ENCODE measurements around the gene NR6A1.
"Not testable (repeated sequence)": the region's sequence is repeated elsewhere in the genome, so short reads cannot be mapped to it uniquely, and the experiment has no call there.

NR6A1 gene

DNA sequence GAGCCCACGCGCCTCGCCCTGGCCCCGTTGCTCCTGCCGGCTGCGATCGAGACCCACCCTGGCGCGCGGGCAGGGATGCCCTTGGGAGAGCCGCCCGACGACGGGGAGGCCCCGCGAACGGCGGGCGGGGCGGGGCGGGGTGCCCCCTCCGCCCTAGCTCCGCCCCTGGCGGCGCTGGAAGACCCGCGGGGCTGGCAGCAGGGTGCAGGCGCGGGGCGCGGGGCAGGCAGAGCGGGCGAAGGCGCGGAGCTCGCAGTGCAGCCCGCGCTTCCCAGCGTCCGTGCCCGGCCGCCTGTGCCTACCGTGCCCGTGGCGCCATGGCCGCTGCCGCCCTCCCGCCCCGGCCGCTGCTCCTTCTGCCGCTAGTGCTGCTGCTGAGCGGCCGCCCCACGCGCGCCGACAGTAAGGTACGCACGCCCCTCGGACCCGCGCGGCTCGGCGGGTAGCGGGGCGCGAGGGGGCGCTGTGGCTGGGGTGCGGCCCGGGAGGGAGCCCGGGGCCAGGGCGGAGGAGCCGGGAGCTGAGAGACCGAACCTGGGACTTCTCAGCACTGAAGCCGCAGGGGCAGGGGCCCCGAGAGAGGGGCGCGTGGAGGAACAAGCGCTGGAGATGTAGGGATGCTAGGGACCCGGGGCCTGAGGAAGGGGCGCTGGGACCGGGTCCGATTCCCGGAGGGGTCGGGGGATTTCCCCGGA lies 6.0 kb upstream of the NR6A1 start, which contains the start of gene OLFML2A:
Gene OLFML2A, plus strand, starts transcription at position 180 of the 695 bp plus-strand sequence. Its CDS starts 138 bp downstream, at position 318.
- no peak for DNase-seq (ENCODE audit: low read depth)

DNA sequence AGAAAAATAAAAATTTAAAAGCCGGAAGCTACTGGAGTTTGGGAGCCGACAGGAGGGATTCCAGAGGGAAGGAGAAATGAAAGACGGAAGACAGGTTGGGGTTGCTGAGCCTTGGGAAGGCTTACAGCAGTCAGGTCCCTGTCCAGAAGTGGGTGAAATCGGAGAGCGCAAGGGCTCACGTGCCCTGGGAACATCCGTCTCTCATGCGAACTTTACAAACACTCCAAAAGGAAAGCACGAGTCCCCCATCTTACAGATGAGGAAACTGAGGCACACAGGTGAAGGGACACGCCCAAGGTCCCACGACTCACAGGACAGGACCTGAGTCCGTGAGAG lies 5.5 kb upstream of the NR6A1 start:
- no peak for DNase-seq (ENCODE audit: low read depth)

DNA sequence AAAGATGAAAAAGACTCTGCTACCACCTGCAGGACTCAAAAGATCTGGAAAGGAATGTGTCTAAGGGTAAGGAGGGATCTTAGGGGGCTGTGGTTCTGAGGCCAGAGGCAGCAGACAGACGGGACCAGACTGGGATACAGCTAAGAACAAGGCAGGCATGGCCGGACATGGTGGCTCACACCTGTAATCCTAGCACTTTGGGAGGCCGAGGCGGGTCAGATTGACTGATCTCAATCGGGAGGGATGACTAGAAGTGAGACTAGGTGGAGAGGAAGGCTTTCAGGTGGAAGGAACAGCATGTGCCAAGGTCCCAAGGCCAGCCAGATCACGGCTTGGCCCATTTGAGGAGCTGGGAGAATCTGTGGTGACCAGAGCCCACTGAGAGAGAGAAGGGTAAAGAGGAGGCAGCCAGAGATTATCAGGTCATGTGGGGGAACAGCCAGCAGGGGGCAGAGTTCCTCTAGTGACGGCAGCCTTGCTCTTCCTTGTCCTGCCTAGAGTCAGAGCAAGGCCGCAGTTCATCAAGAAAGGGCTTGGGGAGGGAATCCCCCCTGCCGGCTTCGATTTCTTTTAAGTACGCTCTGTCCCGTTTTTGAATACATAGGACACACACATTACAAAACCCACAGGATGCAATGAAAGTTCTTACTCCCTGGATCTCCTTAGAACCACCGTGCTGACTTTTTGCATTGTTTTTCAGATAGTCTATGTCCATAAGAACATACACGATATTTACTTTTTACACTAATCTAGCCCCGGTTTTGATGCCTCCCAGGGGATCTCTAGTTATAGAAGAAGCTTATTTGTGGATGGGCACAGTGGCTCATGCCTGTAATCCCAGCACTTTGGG lies 3.2 kb upstream of the NR6A1 start:
- peak; percentile 70 for DNase-seq (ENCODE audit: low read depth)

DNA sequence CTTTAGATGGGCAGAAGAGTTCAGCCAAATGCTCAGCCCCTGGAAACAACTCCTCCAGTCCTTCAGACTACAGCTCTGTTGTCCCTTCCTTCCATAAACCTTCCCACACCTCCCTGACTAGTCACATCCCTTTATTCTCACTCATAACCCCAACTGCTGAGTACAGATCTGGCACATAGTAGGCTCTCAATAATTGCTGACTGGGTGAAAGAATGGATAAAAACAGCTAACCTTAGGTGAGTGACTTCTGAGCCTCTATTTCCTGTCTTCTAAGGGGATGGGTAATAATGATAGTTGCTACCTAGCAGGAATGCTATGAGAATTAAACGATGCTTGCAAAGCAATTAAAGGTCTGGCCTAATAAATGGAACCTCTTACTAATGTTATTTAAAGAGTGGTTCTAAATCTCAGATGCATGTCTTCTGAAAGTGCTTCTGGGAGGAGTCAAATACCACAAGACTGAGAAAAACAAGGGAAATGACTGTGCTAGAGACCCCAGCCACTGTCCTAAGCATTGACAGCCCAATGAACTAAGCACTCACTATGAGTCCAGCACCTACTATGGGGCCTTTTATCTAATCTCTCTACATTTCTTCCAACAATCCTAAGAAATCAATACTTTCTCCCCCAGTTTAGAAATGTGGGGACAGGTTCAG lies 2.5 kb upstream of the NR6A1 start:
- DNase-seq (ENCODE audit: low read depth): no peak

DNA sequence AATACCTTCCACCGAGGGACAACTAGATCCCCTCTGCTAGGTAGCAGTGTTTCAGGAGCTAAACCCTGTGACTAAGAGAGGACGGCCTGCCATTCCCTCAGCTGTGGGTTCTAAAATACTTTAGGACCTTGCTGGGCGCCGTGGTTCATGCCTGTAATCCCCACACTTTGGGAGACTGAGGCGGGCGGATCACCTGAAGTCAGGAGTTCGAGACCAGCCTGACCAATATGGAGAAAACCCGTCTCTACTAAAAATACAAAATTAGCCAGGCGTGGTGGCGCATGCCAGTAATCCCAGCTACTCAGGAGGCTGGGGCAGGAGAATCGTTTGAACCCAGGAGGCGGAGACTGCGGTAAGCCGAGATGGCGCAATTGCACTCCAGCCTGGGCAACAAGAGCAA lies 1.8 kb upstream of the NR6A1 start:
- not testable (repeated sequence) for DNase-seq (ENCODE audit: low read depth)

DNA sequence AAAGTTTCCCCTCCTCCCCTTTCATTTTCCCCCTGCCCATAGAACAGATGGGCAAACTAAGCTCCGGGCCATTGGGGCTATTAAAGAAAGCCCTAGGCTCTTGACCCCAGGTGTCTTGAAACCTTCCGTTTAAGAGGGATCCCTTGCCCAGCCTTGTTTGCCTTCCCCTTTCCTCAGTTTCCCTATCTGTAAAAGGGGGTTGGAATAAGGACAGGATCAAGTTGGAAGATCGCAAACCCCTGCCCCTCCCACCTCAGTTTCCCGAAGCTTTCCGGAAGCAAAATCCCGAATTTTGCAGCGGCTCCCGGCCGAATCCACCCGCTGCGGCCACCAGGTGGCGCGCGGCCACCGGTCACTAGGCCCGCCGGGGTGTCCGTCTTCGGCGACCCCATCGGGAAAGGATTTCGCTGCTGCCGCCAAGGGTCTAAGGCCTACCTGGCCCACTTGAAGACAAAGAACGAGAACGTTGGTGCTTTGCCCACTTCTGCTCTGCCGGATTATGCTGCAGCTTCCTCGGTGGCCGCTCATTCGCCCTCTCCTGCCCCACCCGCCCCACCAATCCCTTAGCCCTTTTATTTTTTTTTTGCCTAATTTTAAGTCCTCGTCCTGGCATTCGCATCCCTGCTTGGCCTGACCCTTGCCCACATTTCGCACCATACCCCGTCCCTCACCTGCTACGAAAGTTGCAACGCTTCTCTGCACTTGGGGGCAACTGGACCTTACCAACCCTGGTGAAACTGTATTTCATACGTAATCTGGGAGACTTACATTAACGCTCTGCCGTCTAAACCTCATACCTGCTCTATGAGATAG lies 962 bp upstream of the NR6A1 start:
- DNase-seq (ENCODE audit: low read depth): no peak

DNA sequence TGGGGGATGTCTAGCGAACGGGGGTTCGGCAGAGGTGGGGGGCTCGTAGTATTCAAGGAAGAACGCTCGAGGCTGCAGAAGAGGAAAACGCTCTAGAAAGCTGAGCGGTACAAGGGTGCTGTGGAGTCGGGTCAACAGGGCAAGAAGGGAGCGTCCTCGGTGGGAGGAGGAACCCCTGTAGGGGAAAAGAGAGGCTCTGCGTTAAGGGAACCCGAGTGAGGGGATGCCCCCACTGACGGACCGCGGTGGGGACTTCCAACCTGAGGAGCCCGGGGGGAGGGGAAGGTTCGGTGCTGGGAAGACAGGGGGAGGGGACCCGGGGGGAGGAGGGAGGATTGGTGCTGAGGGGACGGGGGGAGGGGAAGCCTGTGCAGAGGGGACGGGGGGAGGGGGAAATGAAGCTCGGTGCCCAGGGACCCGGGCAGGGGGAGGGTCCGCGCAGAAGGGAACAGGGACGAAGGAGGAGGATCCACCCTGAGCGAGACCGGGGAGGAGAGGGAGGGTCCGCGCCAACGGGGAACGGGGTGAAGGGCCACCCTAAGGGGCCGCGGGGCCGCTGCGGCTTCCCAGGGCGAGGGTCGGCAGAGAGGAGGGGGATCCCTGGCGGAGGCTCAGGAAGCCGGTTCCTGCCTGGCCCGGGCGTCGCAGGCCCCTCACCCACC lies 621 bp downstream of the NR6A1 start:
- DNase-seq (ENCODE audit: low read depth): no peak

DNA sequence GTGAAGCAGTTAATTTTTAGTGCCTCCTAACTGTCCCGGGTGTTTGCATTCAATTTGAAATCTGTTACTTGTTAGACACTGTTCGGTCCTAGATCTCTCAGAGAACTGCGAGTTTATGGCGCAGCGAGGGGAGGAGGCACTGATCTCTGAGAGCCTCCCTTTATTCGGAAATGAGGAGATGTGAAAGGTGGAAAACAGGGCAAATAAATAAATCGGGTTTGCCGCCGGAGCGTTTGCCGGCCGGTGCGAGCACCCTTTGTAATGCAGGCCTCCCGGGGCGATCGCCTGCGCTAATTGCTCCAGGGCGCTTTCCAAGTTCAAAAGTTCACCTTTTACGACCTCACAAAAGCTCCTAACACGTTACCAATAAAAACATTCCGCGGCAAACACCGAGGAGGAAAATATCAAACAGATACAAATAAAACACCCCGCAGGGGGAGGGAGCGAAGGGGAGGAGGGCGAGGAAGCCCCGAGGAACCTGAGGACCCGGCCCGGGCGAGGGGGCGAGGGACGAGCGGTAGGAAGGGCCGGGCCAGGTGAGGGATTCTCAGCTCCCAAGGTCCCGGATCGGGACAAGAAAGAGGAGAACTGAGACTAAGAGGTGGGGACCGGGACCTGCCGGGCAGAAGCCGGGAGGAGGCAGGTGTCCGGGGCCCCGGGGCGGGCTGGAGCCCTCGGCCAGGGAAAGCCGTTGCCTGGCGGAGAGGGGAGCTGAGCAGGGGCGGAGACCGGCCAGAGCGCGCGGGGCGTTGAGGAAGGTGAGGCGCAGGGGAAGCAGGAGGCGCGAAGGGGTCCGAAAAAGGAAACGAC lies 1.4 kb downstream of the NR6A1 start:
- DNase-seq (ENCODE audit: low read depth): no peak

DNA sequence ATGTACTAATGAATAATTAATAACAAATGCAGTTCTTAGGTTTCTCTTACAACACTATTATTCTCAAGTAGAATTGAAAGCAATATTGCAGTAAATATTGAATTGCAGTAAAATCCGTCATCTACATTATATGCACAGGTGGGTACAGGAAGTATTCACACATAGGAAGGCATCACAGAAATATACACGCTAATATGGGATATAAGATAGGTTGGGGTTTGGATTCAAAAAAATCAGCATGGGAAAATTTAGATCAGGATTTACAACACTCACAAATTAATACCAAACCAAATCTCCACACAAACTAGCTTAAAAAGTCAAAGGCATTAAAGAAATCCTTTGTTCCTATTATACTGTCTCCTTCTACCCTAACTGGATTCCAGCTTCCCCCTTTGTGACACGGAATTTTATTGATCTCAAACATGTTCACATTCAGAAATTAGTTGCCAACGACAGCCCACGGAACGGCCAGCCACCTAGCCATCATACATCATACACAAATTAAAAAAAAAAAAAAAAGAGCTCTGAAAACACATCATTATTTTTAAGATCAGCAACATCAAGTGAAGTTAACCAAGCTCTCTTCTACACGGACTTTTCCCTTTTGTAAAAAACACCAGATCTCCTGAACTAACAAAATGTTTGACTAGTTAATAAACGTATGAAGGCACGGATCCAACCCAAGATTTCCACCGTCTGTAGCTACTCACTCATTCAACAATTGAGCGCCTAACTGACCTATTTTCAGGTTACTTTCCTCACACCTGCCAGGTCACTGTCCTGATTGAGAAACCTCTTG lies 2.2 kb downstream of the NR6A1 start:
- no peak for DNase-seq (ENCODE audit: low read depth)

DNA sequence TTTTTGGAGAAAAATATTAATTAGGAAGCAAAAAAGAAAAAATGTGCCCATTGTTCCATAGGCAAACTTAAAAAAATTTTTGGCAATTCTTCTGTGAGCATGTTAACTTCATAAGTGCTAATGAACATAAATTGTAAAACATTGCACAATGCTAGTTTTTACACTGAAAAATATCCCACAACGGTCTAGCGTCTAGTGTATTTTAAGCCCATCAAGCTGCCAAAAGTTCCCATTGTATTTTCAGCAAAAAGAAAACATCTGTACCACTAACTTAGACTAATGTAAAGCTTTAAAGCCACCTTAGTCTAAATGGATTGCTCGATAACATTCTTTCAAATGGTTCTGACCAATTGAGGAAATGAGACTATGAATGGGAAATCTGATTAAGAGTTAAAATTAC lies 2.8 kb downstream of the NR6A1 start:
- DNase-seq (ENCODE audit: low read depth): no peak

DNA sequence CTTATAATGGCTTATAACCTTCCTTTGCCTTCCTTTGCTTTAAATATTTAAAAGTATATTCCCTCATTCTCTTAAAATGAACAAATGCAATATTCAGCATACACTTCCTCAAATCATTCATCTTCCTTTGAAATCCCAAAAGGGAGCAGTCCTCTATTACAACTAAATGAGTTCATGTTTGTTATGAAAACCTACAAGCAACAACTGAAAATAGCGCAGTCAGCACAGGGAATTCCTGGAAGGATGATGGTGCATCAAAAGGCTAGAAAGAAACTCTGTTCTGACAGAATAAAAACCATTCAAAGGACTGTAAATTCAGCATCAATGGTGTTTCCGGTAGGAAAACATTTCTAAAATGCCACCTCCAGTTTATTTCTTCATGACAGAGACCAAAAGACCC lies 3.3 kb downstream of the NR6A1 start:
- no peak for DNase-seq (ENCODE audit: low read depth)

DNA sequence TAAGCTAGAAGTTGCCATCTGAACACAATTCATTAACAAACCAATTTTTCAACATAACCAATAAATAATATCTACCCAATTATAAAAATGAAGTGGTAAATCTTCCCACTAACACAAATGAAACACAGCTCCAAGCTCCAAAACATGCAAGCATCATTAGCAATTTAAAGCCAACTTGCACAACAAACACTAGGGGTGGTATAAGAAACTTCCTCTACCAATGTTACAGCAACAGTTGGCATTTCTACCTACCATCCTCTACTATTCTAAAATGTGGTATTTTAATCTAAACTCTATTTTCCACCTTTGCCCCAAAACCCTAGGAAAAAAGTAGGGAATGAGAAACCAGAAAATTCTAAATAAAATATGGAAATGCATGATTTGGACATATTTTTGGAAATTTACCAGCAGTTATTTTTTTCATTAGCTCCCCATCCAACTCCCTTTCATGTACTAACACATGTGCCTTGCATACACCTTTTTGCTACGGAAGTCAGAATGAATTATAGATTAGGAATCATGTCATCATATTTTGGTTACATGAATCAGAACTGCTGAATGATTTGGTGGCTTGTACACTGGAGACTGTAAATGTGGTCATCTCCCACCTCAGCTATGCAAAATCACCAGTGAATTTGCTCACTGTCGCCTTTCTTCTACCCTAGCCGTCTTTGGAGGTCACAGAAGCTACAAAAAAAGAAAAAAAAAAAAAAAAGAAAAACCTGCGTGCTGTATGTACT lies 4.1 kb downstream of the NR6A1 start:
- no peak for DNase-seq (ENCODE audit: low read depth)

DNA sequence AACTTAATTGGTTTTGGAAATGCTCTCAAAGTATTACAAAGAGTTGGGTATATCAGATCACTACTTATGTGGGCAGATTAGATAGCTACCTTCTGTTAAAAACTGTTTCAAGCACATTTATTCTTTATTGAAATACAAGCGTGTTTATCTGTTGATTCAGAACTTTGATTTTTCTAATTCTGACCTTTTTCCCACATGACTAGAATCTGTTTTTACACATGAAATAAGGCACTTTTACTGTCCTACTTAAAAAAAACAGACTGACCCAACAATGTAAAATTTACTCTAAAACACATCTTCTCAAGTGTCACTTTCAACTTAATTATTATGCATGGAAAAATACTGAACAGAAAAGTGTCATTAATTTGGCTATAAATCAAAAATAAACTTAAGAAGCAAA lies 4.8 kb downstream of the NR6A1 start:
- DNase-seq (ENCODE audit: low read depth): no peak

DNA sequence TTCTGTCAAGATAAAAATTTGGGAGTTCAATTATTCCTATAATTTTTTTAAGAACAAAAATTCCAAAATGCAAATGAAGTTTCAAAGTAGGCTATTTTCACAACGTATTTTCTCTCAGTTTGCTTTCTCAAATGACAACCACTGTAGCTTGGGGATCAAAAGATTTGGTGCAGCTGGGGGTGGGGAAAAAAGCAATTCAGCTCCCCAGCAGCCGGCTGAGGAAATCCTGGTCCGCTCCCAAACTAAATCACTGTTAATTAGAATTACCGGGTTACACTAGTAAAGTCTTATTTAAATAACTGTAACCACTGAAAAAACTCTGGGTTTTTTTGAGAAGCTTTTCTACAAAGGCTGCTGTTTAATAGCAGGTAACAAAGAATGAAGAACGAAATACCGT lies 5.7 kb downstream of the NR6A1 start:
- no peak for DNase-seq (ENCODE audit: low read depth)

DNA sequence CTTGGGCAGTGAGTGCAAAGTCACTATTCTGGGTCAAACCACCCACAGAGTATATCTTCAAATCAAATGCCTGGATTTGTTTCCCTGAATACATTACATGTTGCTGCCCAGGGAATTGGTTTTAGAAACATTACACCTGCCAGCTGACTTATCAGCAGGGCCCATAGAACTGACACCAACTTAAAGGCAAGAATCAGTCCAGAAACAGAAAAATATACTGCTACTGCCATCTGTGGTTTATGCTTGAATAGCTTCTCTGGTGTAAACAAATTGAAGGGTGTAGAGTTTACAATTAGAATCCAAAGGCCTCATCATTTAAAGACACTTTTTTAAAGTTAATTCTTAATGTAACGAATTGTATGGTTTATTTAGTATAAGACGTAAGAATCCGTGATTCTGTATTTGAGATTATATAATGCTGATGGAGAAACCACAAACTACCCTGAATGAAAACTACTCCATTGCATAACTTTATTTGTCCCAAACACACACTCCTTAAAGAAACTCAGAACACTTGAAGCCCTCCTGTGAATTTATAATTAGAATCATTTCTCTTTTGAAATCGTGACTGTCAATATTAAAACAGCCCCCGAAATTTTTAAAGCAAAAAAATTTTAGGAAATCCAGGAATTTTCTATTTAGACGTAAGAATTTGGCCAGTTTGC lies 6.2 kb downstream of the NR6A1 start:
- no peak for DNase-seq (ENCODE audit: low read depth)

DNA sequence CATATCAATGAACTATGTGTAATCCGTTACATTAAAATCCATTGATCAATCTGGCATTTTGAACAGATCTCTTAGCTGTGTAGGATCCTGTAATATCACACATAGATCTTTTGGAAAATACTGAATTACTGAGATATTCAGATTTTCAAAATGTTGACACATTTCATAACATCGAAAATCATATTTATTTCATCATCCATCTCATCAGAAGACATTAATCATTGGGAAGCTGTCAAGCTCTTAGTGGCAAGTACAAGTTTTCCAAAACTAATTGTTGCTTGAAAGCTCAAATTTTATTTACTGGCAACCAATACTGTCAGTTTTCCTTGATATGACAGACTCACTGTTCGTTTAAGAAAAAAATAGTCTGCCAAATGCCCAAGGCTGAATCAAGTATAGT lies 8.5 kb downstream of the NR6A1 start:
- DNase-seq (ENCODE audit: low read depth): no peak

DNA sequence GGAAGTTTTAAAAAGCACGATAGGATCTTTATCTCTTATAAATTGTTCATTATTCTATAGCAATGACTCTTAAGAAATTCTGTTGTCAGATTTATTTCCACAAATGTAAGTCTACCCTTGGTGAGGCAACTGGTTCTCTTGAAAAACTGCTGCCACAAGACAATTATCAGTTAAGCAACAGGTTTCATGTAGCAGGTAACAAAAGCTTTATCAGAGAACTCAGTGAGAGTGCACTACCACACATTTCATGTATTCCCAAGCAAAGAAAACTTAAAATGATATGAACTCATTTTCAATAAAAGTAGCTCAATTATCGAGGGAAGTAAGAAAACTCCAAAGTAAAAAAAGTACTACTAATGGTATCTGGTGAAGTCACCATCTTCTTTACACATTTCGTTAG lies 9.4 kb downstream of the NR6A1 start:
- DNase-seq (ENCODE audit: low read depth): no peak

DNA sequence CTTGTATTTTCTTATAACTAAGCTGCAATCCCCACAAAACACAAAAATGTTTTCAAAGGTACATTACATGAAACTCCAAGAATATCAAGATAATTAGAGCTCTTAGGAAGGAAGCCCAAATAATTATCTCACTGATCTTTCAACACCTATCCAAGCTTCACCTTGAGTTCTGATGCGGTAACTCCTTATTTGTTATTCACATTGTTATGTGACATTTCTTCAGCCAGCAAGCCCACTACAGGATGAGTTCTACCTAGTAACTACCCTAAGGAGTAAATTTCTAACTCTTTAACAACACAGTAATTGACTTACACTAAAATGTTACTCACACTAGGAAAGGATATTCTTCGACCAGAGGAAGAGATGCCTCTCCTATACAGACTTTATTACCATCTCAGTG lies 9.9 kb downstream of the NR6A1 start:
- DNase-seq (ENCODE audit: low read depth): no peak

DNA sequence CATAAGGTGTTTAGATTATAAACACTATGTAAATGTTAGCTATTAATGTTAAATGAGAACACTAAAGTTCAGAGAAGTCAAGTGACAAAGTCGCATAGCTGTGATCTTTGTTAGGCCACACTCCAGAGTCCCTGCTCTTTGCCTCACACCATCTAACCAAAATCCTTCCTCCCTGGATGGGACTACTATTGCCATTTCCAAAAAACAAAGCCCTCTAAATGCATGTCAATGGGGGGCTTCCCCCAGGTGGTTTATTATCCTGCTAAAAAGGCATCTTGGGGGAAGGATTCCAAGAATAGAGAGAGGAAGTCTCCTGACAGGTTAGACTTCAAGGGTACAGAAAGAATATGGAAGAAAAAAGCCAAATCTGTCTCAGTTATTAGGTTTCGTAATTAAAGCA lies 10.4 kb downstream of the NR6A1 start:
- no peak for DNase-seq (ENCODE audit: low read depth)

Measured in stimulated activated CD8-positive, alpha-beta memory T cell treated with anti-CD3 and anti-CD28 coated beads, Interleukin-15, amount 100 ng/mL, for 24 hours (primary cell).